Measurements from ENCODE around the gene CCDC127.
"Not testable (repeated sequence)": the region's sequence is repeated elsewhere in the genome, so short reads cannot be mapped to it uniquely, and the experiment has no call there.

GRCh38 chr5:254322-254721, 36.4 kb upstream of the CCDC127 start:
- not testable (repeated sequence) for TF ChIP-seq EZH2 (IDR thresholded peaks at IDR 0.05; ENCODE audit: borderline replicate concordance, low read depth, low read length, severe bottlenecking); CTCF (IDR thresholded peaks at IDR 0.05; ENCODE audit: extremely low read depth in 1 of 2, insufficient read depth in 1 of 2, low read depth in 1 of 2, low read length in 2 of 2); POLR2AphosphoS5 (IDR thresholded peaks at IDR 0.05; ENCODE audit: insufficient read depth, low read depth, low read length); JUN (IDR thresholded peaks at IDR 0.05; ENCODE audit: borderline replicate concordance, insufficient read depth, insufficient read length, low read depth); POLR2A (IDR thresholded peaks at IDR 0.05; ENCODE audit: low read depth, low read length); MYC (IDR thresholded peaks at IDR 0.05; ENCODE audit: low read depth, low read length); FOS (IDR thresholded peaks at IDR 0.05; ENCODE audit: borderline replicate concordance, insufficient read depth, low read length)
- TF ChIP-seq, protein P1, sequence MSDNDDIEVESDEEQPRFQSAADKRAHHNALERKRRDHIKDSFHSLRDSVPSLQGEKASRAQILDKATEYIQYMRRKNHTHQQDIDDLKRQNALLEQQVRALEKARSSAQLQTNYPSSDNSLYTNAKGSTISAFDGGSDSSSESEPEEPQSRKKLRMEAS (IDR thresholded peaks at IDR 0.05; ENCODE audit: insufficient read depth, insufficient read length), result not testable (repeated sequence)

Data from endothelial cell of umbilical vein (primary cell).